NOMO-1 treated with dmso at 0.1 percent for 144 hours (cell line): ENCODE data around the gene HFE.
A peak's percentile ranks its signal among the peaks of the same experiment; 100 is the strongest.
"Not testable (repeated sequence)": the region's sequence is repeated elsewhere in the genome, so short reads cannot be mapped to it uniquely, and the experiment has no call there.

Experiments used
- DNase-seq: peaks from one replicate; lab custom pipeline; 2025; ENCODE audit not compliant: unreplicated experiment; lab: John Stamatoyannopoulos, UW

Gene HFE

GRCh38 chr6:26105842-26106241 lies 18.6 kb downstream of the HFE start:
- no peak for DNase-seq

- no peak for DNase-seq
Measured at GRCh38 chr6:26107935-26108334, 20.7 kb downstream of the HFE start.

- no peak for DNase-seq
Measured at GRCh38 chr6:26109772-26110171, 22.5 kb downstream of the HFE start.

- no peak for DNase-seq
Measured at GRCh38 chr6:26113570-26113969, 26.3 kb downstream of the HFE start.

- DNase-seq: no peak
Measured at GRCh38 chr6:26115226-26115625, 28.0 kb downstream of the HFE start.

- no peak for DNase-seq
Measured at GRCh38 chr6:26116267-26116666, 29.0 kb downstream of the HFE start.

GRCh38 chr6:26118999-26119398 lies 31.8 kb downstream of the HFE start:
- no peak for DNase-seq

GRCh38 chr6:26120115-26120514 lies 32.9 kb downstream of the HFE start:
- not testable (repeated sequence) for DNase-seq

GRCh38 chr6:26120807-26121140 lies 33.5 kb downstream of the HFE start:
- no peak for DNase-seq

GRCh38 chr6:26121141-26122004 lies 34.1 kb downstream of the HFE start:
- DNase-seq: no peak

- DNase-seq: no peak
Measured at GRCh38 chr6:26122005-26122388, 34.8 kb downstream of the HFE start.

GRCh38 chr6:26122402-26122792 lies 35.2 kb downstream of the HFE start:
- no peak for DNase-seq

GRCh38 chr6:26122793-26123674 lies 35.8 kb downstream of the HFE start:
- peak; percentile 96 for DNase-seq

- DNase-seq: no peak
Measured at GRCh38 chr6:26123675-26123946, 36.4 kb downstream of the HFE start.

- peak; percentile 87 for DNase-seq
Measured at GRCh38 chr6:26123947-26124780, 36.9 kb downstream of the HFE start.

- no peak for DNase-seq
Measured at GRCh38 chr6:26124781-26125685, 37.8 kb downstream of the HFE start.

GRCh38 chr6:26126394-26127235 lies 39.4 kb downstream of the HFE start:
- no peak for DNase-seq

- DNase-seq: no peak
Measured at GRCh38 chr6:26128013-26128771, 41.0 kb downstream of the HFE start.

GRCh38 chr6:26129656-26130055 lies 42.4 kb downstream of the HFE start:
- no peak for DNase-seq
